ENCODE measurements around the gene CRAT. TPM values are rescaled to one million over a fixed set of nuclear protein-coding genes. Genes with fewer than 3 reads are reported as not detected.

The CRAT gene
- 32.0 and 40.0 TPM in 2 replicates for total RNA-seq

GRCh38 chr9:129110740-129111527, at the start of gene CRAT, which contains the start of gene PTPA:
CRAT (minus strand) TSS chr9:129110793; CDS start chr9:129110509, 284 bp downstream.
PTPA (plus strand) TSS chr9:129111415; CDS start chr9:129111601, 186 bp downstream.

GRCh38 chr9:129080601-129081387, 29.8 kb downstream of the CRAT start, which contains the start of gene DOLPP1:
DOLPP1 (plus strand) TSS chr9:129081111; CDS start chr9:129081132, 21 bp downstream.

Other genes starting within 250 kb of the CRAT start
- gene KYAT1, start 228.8 kb downstream of the CRAT start, total RNA-seq, result 3.6 and 5.1 TPM in 2 replicates
- gene LRRC8A, start 228.7 kb downstream of the CRAT start, total RNA-seq, result 27.5 and 36.5 TPM in 2 replicates
- 6.2 and 33.4 TPM in 2 replicates for gene PHYHD1, start 189.8 kb downstream of the CRAT start, total RNA-seq
- 13.0 and 29.9 TPM in 2 replicates for gene DOLK, start 163.2 kb downstream of the CRAT start, total RNA-seq
- gene NUP188, start 163.1 kb downstream of the CRAT start, total RNA-seq, result 22.4 and 33.9 TPM in 2 replicates
- 72.0 and 138 TPM in 2 replicates for gene SH3GLB2, start 82.5 kb downstream of the CRAT start, total RNA-seq
- 23.6 and 30.3 TPM in 2 replicates for gene MIGA2, start 74.2 kb downstream of the CRAT start, total RNA-seq
- 7.9 and 11.9 TPM in 2 replicates for gene DOLPP1, start 29.7 kb downstream of the CRAT start, total RNA-seq
- gene PTPA, start 622 bp upstream of the CRAT start, total RNA-seq, result 70.7 and 94.2 TPM in 2 replicates
- gene IER5L, start 67.5 kb upstream of the CRAT start, total RNA-seq, result 18.1 and 29.9 TPM in 2 replicates

Data from placental epithelial cell (primary cell).